IPS-18a (cell line): ENCODE measurements around the gene SULT1A2.
"Not testable (repeated sequence)": the region's sequence is repeated elsewhere in the genome, so short reads cannot be mapped to it uniquely, and the experiment has no call there.

ENCODE experiments used
- H3K27ac ChIP-seq: one replicate; pipeline ENCODE4 v1.5.1; 2013; ENCODE audit warnings: low read length
- H3K27me3 ChIP-seq: one replicate; pipeline ENCODE4 v1.6.1; 2013; ENCODE audit warnings: mild to moderate bottlenecking, low read length; ENCODE audit not compliant: control insufficient read depth, insufficient read depth
- H3K36me3 ChIP-seq: one replicate; pipeline ENCODE4 v1.6.1; 2013; ENCODE audit warnings: low read depth, low read length; ENCODE audit not compliant: control insufficient read depth
- H3K4me1 ChIP-seq: one replicate; pipeline ENCODE4 v1.6.1; 2013; ENCODE audit warnings: low read depth, low read length; ENCODE audit not compliant: control insufficient read depth
- H3K4me3 ChIP-seq: one replicate; pipeline ENCODE4 v1.5.1; 2013; ENCODE audit warnings: low read length
- H3K9ac ChIP-seq: one replicate; pipeline ENCODE4 v1.6.1; 2013; ENCODE audit warnings: mild to moderate bottlenecking, low read length, moderate library complexity
- H3K9me3 ChIP-seq: one replicate; pipeline ENCODE4 v1.6.1; 2013; ENCODE audit warnings: low read depth, low read length; ENCODE audit not compliant: control insufficient read depth

Gene SULT1A2

DNA sequence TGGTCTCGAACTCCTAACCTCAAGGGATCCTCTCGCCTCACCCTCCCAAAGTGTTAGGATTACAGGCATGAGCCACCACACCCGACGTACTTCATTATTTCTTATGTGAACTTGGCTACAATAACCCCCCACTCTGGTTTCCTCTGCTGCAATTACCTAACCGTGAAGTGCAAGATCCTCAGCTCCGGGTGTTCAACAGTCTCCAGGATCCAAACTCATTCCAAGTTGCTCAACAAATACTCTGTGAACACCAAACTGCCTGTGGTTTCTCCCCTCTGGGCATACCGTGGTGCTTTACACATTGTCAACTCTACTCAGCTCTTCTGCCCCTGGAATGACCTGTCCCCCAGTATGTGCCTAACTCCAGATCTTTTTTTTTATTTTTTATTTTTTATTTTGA, 19.8 kb upstream of the SULT1A2 start:
- H3K36me3 ChIP-seq, result no peaks in the 10 kb centered on the region
- no peak overlapping the region for H3K4me3 ChIP-seq
- no peak overlapping the region for H3K27ac ChIP-seq
- peaks cover 8% of the 10 kb centered on the region for H3K4me1 ChIP-seq
- no peaks in the 10 kb centered on the region for H3K9me3 ChIP-seq
- no peaks in the 10 kb centered on the region for H3K27me3 ChIP-seq
- H3K9ac ChIP-seq, result no peak overlapping the region

DNA sequence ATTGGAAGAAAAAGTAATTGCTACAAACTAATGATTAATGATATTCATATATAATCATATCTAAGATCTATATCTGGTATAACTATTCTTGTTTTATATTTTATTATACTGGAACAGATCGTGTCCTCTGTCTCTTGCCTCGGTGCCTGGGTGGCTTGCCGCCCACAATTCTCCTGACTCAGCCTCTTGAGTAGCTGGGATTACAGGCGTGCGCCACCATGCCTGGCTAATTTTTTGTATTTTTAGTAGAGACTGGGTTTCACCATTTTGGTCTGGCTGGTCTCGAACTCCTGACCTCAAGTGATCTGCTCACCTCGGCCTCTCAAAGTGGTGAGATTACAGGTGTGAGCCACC, 19.4 kb upstream of the SULT1A2 start:
- not testable (repeated sequence) for H3K27me3 ChIP-seq, H3K4me1 ChIP-seq, H3K9me3 ChIP-seq, H3K9ac ChIP-seq, H3K4me3 ChIP-seq, H3K27ac ChIP-seq, H3K36me3 ChIP-seq

DNA sequence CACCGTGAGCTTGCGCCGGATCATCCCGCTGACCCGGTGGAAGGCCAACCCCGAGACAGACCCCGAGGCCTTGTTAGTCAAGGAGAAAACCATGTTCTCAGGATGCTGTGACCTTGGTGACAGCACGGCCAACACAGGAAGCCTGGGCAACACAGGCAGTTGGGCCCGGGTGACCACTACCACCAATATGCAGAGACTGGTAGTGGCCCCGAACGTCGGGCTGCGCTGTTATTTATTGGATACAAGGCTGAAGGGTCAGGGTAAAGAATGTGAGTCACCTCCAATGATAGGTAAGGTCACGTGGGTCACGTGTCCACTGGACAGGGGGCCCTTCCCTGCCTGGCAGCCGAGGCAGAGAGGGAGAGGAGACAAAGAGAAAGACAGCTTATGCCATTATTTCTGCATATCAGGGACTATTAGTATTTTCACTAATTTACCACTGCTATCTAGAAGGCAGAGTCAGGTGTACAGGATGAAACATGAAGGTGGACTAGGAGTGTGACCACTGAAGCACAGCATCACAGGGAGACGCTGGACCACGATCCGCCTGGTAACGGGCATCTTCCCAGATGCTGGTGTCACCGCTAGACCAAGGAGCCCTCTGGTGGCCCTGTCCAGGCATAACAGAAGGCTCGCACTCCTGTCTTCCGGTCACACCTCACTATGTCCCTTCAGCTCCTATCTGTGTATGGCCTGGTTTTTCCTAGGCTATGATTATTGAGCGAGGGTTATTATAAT, 18.8 kb upstream of the SULT1A2 start:
- H3K9me3 ChIP-seq, H3K36me3 ChIP-seq: not testable (repeated sequence)

DNA sequence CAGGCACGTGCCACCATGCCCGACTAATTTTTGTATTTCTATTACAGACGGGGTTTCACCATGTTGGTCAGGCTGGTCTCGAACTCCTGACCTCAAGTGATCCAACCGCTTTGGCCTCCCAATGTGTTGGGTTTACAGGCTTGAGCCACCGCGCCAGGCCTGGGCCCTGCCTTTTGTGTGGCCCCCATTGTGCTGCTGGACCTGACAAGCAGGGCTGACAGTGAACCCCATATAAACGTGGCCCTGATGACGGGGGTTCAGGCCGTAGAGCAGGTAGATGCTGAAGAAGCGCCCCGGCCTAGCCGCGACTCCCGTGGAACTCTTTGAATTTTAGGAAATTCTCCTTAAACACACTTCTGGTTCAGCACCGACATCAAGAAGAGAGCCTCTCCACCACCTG, 17.7 kb upstream of the SULT1A2 start:
- not testable (repeated sequence) for H3K9ac ChIP-seq
- H3K4me1 ChIP-seq, result peaks cover 11% of the 10 kb centered on the region

More for the DNA sequence above, 18.8 kb upstream of the SULT1A2 start:
- not testable (repeated sequence) for H3K4me3 ChIP-seq, H3K27ac ChIP-seq, H3K27me3 ChIP-seq, H3K9ac ChIP-seq
- peaks cover 11% of the 10 kb centered on the region for H3K4me1 ChIP-seq

DNA sequence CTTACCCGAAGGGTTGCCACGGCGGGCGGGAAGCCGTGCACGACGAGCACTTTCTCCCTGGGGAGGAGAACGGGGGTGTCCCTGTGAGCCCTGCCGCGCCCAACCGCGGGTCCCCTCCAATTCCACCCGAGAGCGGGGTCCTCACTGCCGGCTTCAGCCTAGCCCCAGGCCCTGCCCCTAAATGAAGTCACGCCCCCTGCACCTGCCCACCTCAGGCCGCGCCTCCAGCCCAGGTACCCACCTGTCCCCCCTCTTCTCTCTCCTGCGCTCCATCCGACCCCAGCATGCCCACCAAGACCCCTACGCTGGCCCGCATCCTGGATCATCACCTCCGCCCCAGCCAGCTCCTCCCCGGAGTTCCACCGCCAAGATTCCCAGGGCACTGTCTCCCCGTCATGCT, 17.1 kb upstream of the SULT1A2 start:
- H3K4me1 ChIP-seq, result peaks cover 11% of the 10 kb centered on the region
- H3K4me3 ChIP-seq, H3K36me3 ChIP-seq: not testable (repeated sequence)

More for the DNA sequence above, 17.7 kb upstream of the SULT1A2 start:
- not testable (repeated sequence) for H3K27me3 ChIP-seq, H3K4me3 ChIP-seq, H3K9me3 ChIP-seq, H3K27ac ChIP-seq, H3K36me3 ChIP-seq

DNA sequence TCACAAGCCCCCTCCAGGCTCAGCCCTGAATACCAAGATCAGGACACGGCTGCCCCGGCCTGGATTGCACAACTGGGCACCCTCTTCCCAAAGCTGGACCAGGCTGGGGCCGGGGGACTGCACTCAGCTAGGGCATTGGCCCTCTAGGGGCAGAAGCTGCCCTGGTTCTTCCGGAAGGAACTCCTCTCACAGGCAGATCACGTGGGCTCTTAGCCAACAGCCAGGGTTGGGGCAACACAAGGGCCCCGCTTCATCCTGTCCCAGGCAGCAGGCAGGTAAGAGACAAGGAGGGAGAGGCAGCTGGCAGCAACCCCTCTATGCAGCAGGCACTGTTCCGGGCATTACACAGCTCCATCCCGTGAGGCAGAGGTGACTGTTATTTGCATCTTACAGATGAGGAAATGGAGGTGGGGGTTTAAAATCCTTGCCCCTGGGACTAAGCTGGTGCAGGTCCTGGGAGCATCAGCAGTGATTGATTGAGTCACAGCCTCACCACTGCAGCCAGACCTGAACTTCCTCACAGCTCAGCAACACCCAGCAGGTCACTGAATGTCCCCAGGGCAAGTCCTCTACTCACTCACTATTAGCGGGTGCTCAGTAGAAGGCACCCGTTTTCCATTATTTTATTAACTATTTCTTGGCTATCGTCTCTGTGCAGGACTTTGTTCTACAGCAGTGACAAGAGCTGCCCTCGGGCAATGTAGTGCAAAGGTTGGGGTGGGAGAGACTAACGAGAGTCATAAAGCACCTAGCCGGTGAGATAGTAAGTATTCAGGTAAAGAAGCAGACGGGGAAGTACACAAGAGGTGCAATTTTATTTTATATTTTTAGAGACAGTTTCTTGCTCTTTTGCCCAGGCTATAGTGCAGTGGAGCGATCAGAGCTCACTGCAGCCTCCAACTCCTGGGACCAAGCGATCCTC, 15.8 kb upstream of the SULT1A2 start:
- not testable (repeated sequence) for H3K27ac ChIP-seq, H3K4me3 ChIP-seq, H3K9ac ChIP-seq, H3K36me3 ChIP-seq, H3K4me1 ChIP-seq, H3K9me3 ChIP-seq, H3K27me3 ChIP-seq

More for the DNA sequence above, 17.1 kb upstream of the SULT1A2 start:
- H3K27ac ChIP-seq, H3K9me3 ChIP-seq, H3K9ac ChIP-seq, H3K27me3 ChIP-seq: not testable (repeated sequence)

DNA sequence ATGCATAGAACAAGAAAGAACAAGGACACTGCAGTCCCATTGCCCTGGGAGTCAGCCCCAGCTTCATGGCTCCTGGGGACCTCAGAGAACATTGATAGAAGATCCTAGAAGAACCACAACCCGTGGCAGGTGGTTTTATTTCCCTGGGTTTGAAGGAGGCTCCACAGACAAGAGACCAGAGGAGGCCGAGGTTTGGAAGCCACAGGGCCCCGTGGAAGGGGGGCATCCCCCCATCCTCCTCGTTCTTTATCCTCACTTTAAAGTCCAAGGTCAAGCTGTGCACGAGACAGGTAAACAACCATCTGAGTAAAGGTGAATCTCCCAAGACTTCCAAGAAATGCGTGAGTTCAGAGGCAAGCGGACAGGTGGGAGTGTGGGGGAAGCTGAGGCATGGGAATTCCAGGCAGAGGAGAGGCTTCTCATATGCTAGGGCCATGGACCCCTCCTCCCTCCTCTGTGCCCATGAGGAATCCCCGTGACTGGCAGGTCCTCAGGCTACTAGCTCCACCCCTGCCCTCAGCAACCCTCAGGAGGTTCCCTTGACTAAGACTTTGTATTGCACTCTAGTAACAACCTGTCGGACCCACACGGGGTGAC, 13.8 kb upstream of the SULT1A2 start:
- Histone ChIP-seq H3K9me3 (no peaks in the 10 kb centered on the region), H3K9ac (no peak overlapping the region), H3K4me1 (peaks cover 3% of the 10 kb centered on the region), H3K27me3 (no peaks in the 10 kb centered on the region), H3K36me3 (no peaks in the 10 kb centered on the region), H3K27ac (no peak overlapping the region), H3K4me3 (no peak overlapping the region)

DNA sequence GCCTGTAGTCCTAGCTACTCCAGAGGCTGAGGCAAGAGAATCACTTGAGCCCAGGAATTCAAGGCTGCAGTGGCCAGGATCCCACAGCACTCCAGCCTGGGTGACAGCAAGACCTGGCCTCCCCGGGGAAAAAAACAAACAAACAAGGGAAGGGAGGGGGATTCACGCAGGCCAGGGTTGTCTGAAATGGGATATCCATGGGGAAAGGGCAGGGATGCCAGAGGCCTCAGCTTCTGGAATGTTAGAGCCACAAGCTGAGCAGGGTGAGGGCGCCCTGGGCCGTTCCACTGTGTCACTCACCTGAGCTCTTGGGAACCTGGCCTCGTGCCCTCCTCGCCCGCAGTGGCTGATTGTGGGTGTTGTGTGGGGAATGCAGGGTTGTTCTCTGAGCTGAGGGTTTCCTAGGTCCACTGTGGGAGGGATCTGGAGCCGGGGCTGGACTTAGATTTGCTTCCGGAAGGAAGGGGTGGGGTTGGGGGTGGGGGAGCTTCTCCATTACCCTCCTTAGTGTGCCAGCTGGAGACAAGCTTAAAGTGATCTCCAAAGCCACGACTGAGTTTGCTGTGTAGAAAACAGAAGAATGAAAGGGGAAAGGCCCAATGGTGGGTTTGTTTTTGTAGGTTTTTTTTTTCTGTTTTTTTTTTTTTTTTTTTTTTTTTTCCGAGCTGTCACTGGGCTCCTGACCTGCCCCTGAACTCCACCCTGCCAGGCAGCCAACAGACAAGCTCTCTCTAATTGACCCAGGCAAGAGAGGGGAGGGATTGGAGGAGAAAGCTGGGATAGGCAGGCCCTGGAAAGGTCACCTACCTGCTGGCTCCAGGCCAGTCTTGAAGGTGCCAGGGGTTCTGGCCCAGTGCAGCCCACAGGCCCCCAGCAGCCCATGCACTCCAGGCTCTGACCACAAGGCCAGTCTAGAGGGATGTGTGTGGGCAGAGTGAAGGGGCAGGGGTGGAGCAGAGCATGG, 13.1 kb upstream of the SULT1A2 start, which contains the start of gene SULT1A1:
SULT1A1 (minus strand) TSS at position 414 of the 964 bp plus-strand sequence. CDS start 1,189 bp downstream, outside the sequence.
- Histone ChIP-seq H3K9ac (no peak within 1 kb of the TSS), H3K27ac (no peak within 1 kb of the TSS), H3K27me3 (no peaks in the 10 kb centered on the region), H3K4me1 (peaks cover 3% of the 10 kb centered on the region), H3K4me3 (no peak within 1 kb of the TSS), H3K36me3 (no peaks in the 10 kb centered on the region), H3K9me3 (no peaks in the 10 kb centered on the region)

DNA sequence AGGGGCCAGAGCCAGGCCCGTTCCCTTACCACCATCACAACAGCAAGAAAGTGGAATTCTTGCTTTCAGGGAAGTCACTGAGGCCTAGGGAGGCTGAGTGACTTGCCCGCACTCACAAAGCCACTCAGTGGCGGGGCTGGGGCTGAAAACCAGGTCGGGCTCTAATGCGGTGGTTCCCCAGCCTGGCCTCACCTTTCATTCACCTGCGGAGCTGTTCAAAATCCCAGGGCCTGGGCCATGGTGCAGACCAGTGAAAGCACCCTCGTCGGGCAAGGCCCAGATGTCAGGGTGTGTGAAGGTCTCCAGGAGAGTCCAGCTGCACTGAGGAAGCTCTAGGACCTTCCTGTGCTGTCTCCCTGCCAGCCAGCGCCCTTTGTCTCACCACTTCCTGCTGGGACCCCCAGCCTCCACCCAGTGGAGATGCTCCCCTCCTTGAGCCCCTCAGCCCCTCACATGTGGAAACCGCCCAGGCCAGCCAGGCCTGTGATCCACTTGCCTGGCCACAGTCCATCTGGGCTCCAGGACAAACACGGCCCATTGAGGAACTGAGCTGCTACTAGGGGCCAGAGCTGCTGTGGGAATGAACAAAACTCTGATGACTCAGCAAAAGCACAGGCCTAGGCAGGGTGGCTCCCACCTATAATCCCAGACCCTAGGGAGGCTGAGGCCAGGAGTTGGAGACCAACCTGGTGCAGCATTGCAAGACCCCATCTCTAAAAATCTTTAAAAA, 12.2 kb upstream of the SULT1A2 start:
- H3K27ac ChIP-seq, H3K4me3 ChIP-seq, H3K27me3 ChIP-seq, H3K9me3 ChIP-seq, H3K36me3 ChIP-seq, H3K9ac ChIP-seq, H3K4me1 ChIP-seq: not testable (repeated sequence)

DNA sequence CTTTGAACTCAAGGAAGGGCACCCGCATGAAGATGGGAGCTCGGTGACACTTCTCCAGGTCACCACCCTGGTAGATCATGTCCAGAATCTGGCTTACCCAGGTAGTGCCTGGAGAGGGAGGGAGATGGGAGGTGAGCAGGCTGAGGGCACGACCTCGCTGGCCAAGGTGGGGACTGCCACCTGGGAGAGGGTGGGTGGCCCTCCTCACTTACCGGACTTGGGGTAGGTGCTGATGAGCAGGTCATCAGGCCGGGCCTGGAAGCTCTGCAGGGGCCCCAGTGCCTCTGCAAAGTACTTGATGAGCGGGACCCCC, 11.6 kb upstream of the SULT1A2 start:
- not testable (repeated sequence) for H3K9ac ChIP-seq, H3K27ac ChIP-seq, H3K9me3 ChIP-seq, H3K36me3 ChIP-seq, H3K4me1 ChIP-seq, H3K27me3 ChIP-seq, H3K4me3 ChIP-seq
